Astrocyte (in vitro differentiated cells and primary cell): ENCODE measurements around the gene PIK3C2G. TPM values are rescaled to one million over a fixed set of nuclear protein-coding genes. Genes with fewer than 3 reads are reported as not detected.
A peak's percentile ranks its signal among the peaks of the same experiment; 100 is the strongest.

Experiments used
- DNase-seq: peaks from one replicate; pipeline ENCODE4 v3.0.0-alpha.2; 2010; ENCODE audit warnings: low read depth
- FAIRE-seq: peaks from 2 replicates; lab custom pipeline; 2011; peaks lifted over from hg19 to GRCh38; lab: Jason Lieb, UNC
- H2AFZ ChIP-seq: 2 replicates; pipeline ENCODE4 v1.6.0; 2012; ENCODE audit warnings: low read depth, low read length, inconsistent platforms
- H3K27ac ChIP-seq: 2 replicates; pipeline ENCODE4 v1.5.1; 2011; ENCODE audit warnings: low read depth, low read length, inconsistent platforms
- H3K27me3 ChIP-seq: 2 replicates; pipeline ENCODE4 v1.6.0; 2011; ENCODE audit warnings: low read length, inconsistent platforms; ENCODE audit not compliant: insufficient read depth
- H3K36me3 ChIP-seq: 2 replicates; pipeline ENCODE4 v1.5.1; 2011; ENCODE audit warnings: low read length, inconsistent platforms; ENCODE audit not compliant: insufficient read depth
- H3K4me1 ChIP-seq: 2 replicates; pipeline ENCODE4 v1.5.1; 2011; ENCODE audit warnings: low read length, inconsistent platforms; ENCODE audit not compliant: insufficient read depth
- H3K4me2 ChIP-seq: 2 replicates; pipeline ENCODE4 v1.6.0; 2012; ENCODE audit warnings: low read length, inconsistent platforms
- H3K4me3 ChIP-seq: 2 replicates; pipeline ENCODE4 v1.5.1; 2011; ENCODE audit warnings: low read depth, mild to moderate bottlenecking, low read length, inconsistent platforms; ENCODE audit not compliant: insufficient read depth
- H3K79me2 ChIP-seq: 2 replicates; pipeline ENCODE4 v1.6.0; 2012; ENCODE audit warnings: mild to moderate bottlenecking, low read length, inconsistent platforms; ENCODE audit not compliant: insufficient read depth
- H3K9ac ChIP-seq: 2 replicates; pipeline ENCODE4 v1.6.0; 2012; ENCODE audit warnings: mild to moderate bottlenecking, low read length, inconsistent platforms
- H3K9me3 ChIP-seq: 2 replicates; pipeline ENCODE4 v1.5.1; 2012; ENCODE audit warnings: low read depth, mild to moderate bottlenecking, low read length, inconsistent platforms; ENCODE audit not compliant: insufficient read depth
- H4K20me1 ChIP-seq: 2 replicates; pipeline ENCODE4 v1.6.0; 2012; ENCODE audit warnings: low read length, inconsistent platforms; ENCODE audit not compliant: insufficient read depth
- H3K27ac Mint-ChIP-seq: one replicate; pipeline ENCODE4 v1.8.0; 2021; ENCODE audit warnings: mild to moderate bottlenecking, mixed read lengths; ENCODE audit not compliant: unreplicated experiment
- H3K27me3 Mint-ChIP-seq: one replicate; pipeline ENCODE4 v1.8.0; 2021; ENCODE audit warnings: low read depth, mixed read lengths; ENCODE audit not compliant: unreplicated experiment
- H3K36me3 Mint-ChIP-seq: one replicate; pipeline ENCODE4 v1.8.0; 2021; ENCODE audit warnings: low read depth, mixed read lengths; ENCODE audit not compliant: unreplicated experiment
- H3K4me1 Mint-ChIP-seq: one replicate; pipeline ENCODE4 v1.8.0; 2021; ENCODE audit warnings: low read depth, mixed read lengths; ENCODE audit not compliant: unreplicated experiment
- H3K4me3 Mint-ChIP-seq: one replicate; pipeline ENCODE4 v1.8.0; 2021; ENCODE audit warnings: mild to moderate bottlenecking, moderate library complexity, mixed read lengths; ENCODE audit not compliant: unreplicated experiment
- H3K9me3 Mint-ChIP-seq: one replicate; pipeline ENCODE4 v1.8.0; 2021; ENCODE audit warnings: mild to moderate bottlenecking, mixed read lengths; ENCODE audit not compliant: unreplicated experiment
- EZH2 ChIP-seq: IDR thresholded peaks from 2 replicates; pipeline ENCODE4 v1.6.1; 2012; ENCODE audit warnings: mild to moderate bottlenecking, low read length, inconsistent platforms; ENCODE audit not compliant: insufficient read depth
- total RNA-seq: library from RNA; stranded (reverse); gene quantifications from 2 replicates; pipeline ENCODE4 v1.2.1, GENCODE V29; 2021
- TF ChIP-seq, protein P1 (sequence below): IDR thresholded peaks from 2 replicates; pipeline ENCODE4 v1.5.1; 2011; ENCODE audit warnings: low read depth, mild to moderate bottlenecking, inconsistent platforms, low read length, moderate library complexity; ENCODE audit not compliant: insufficient read depth

PIK3C2G gene
- total RNA-seq, 1 donor from 2014 or later = 0.05 TPM

DNA sequence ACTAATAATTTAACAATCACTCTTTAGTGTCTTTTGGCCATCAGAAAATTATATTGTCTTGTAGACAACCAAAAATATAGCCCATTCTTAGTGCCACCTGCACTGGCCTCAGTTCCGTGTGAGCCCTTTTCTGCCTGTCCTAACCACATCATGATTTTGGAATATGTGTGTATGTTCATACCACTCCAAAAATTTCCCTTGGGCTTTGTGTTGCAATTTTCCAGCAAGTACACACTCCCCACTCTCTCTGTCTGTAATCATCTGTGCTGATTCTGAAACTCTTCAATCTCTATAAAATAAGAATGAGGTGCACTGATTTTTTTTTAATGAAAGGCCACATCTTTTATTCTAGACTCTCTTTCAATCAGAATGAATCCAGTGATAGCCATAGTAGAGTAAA, 196.0 kb downstream of the PIK3C2G start:
- Mint-ChIP-seq H3K9me3 (no peaks in the 10 kb centered on the region), H3K27ac (no peak overlapping the region), H3K36me3 (no peaks in the 10 kb centered on the region), H3K27me3 (no peaks in the 10 kb centered on the region), H3K4me1 (peaks cover 6% of the 10 kb centered on the region), H3K4me3 (no peak overlapping the region)
- H3K79me2 ChIP-seq = no peaks in the 10 kb centered on the region
- no peak overlapping the region for H3K4me3 ChIP-seq
- H3K36me3 ChIP-seq = no peaks in the 10 kb centered on the region
- no peaks in the 10 kb centered on the region for H4K20me1 ChIP-seq
- DNase-seq (no peak), FAIRE-seq (no peak)
- no peaks in the 10 kb centered on the region for H3K9me3 ChIP-seq
- TF ChIP-seq EZH2 = no peak
- TF ChIP-seq, protein P1, sequence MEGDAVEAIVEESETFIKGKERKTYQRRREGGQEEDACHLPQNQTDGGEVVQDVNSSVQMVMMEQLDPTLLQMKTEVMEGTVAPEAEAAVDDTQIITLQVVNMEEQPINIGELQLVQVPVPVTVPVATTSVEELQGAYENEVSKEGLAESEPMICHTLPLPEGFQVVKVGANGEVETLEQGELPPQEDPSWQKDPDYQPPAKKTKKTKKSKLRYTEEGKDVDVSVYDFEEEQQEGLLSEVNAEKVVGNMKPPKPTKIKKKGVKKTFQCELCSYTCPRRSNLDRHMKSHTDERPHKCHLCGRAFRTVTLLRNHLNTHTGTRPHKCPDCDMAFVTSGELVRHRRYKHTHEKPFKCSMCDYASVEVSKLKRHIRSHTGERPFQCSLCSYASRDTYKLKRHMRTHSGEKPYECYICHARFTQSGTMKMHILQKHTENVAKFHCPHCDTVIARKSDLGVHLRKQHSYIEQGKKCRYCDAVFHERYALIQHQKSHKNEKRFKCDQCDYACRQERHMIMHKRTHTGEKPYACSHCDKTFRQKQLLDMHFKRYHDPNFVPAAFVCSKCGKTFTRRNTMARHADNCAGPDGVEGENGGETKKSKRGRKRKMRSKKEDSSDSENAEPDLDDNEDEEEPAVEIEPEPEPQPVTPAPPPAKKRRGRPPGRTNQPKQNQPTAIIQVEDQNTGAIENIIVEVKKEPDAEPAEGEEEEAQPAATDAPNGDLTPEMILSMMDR = no peak
- H3K4me1 ChIP-seq = peaks cover 8% of the 10 kb centered on the region
- H3K9ac ChIP-seq = no peak overlapping the region
- H3K4me2 ChIP-seq = no peak overlapping the region
- no peaks in the 10 kb centered on the region for H3K27me3 ChIP-seq
- no peak overlapping the region for H3K27ac ChIP-seq
- no peak overlapping the region for H2AFZ ChIP-seq

DNA sequence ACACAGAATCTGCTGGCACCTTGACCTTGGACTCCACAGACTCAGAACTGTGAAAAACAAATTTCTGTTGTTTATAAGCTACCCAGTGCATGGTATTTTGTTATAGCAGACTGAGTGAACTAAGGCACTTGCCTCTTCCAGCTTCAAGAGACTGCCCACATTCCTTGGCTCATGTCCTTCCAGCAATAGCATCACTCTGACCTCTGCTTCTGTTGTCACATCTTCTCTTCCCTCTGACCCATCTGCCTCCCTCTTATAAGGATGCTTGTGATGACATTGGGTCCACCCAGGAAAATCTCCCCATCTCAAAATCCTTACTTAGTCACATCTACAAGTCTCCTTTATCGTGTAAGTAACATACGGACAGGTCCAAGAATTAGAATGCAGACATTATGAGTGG, 200.4 kb downstream of the PIK3C2G start:
- H4K20me1 ChIP-seq = no peaks in the 10 kb centered on the region
- Mint-ChIP-seq H3K9me3 (no peaks in the 10 kb centered on the region), H3K27ac (no peak overlapping the region), H3K36me3 (no peaks in the 10 kb centered on the region), H3K4me3 (no peak overlapping the region), H3K4me1 (no peaks in the 10 kb centered on the region), H3K27me3 (no peaks in the 10 kb centered on the region)
- TF ChIP-seq, protein P1 = no peak
- TF ChIP-seq EZH2 = no peak
- no peaks in the 10 kb centered on the region for H3K27me3 ChIP-seq
- peaks cover 11% of the 10 kb centered on the region for H3K4me1 ChIP-seq
- H3K27ac ChIP-seq = no peak overlapping the region
- H3K9ac ChIP-seq = no peak overlapping the region
- H3K9me3 ChIP-seq = no peaks in the 10 kb centered on the region
- no peak overlapping the region for H2AFZ ChIP-seq
- DNase-seq (peak; percentile 15), FAIRE-seq (peak; percentile 64)
- H3K4me2 ChIP-seq = peak overlapping the region; percentile 68
- no peaks in the 10 kb centered on the region for H3K36me3 ChIP-seq
- H3K79me2 ChIP-seq = no peaks in the 10 kb centered on the region
- no peak overlapping the region for H3K4me3 ChIP-seq

DNA sequence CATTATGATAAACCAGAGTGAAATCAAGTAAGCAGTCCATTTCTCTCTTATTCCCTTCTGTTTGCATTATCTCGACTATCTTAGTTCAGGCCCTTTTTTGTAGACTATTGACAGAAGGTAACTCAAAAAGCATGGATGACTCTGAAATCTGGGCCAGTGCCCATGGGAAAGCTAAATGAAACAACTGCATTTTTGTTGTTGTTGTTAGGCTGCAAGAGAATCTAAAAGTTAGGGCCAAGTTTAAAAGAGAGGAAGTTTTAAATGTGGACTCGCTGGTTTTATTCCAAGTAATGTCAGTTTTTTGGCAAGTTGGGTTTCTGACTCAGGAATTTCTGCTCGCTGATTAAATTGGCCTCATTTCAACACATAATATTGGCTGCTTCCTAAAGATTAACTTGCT, 201.1 kb downstream of the PIK3C2G start:
- H3K4me3 Mint-ChIP-seq = no peak overlapping the region

More for the DNA sequence above, 201.1 kb downstream of the PIK3C2G start:
- TF ChIP-seq, protein P1 = no peak
- TF ChIP-seq EZH2 = no peak
- H3K27ac Mint-ChIP-seq = no peak overlapping the region
- DNase-seq = peak; percentile 81
- no peaks in the 10 kb centered on the region for H3K79me2 ChIP-seq
- H3K27me3 ChIP-seq = no peaks in the 10 kb centered on the region
- H3K9me3 Mint-ChIP-seq = no peaks in the 10 kb centered on the region
- H3K27ac ChIP-seq = no peak overlapping the region
- peak overlapping the region; percentile 68 for H3K4me2 ChIP-seq
- peak; percentile 5 for FAIRE-seq
- H3K27me3 Mint-ChIP-seq = no peaks in the 10 kb centered on the region
- H3K36me3 ChIP-seq = no peaks in the 10 kb centered on the region
- no peaks in the 10 kb centered on the region for H4K20me1 ChIP-seq
- H3K36me3 Mint-ChIP-seq = no peaks in the 10 kb centered on the region
- no peak overlapping the region for H2AFZ ChIP-seq
- no peak overlapping the region for H3K4me3 ChIP-seq
- peaks cover 11% of the 10 kb centered on the region for H3K4me1 ChIP-seq
- H3K9me3 ChIP-seq = no peaks in the 10 kb centered on the region
- H3K9ac ChIP-seq = no peak overlapping the region
- no peaks in the 10 kb centered on the region for H3K4me1 Mint-ChIP-seq
